ENCODE results near the gene ACSL3. TPM values are rescaled to one million over a fixed set of nuclear protein-coding genes. Genes with fewer than 3 reads are reported as not detected.

ACSL3 gene
- total and polyA plus RNA-seq, 10 donors: 7.5 to 50.2 (median 41.8) TPM

DNA sequence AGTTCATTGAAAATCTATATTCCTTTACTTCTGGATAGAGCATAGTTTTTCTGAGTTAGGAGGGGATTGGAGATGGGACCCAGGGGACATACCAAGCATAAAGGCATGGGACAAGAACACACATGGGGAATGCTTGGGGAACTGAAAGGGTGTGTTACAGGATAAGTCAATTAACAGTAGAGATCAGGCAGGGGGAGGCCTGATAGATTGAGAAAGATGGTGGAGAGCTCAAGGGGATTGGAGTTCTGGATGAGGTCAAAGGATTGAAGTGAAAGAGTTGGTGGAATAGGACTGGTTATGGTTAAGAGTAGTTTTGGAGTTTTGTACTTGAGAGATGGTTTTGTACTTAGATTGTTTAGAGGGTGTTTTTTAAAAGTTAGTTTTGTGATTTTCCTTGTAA lies 16.1 kb downstream of the ACSL3 start:
- intact Hi-C loops (cut with DNase I; ENCODE audit: low total_unique reads): no loop called here
- TF ChIP-seq POLR2AphosphoS5 (IDR thresholded peaks at IDR 0.05) (no peak), POLR2A (IDR thresholded peaks at IDR 0.05) (no peak)
- TF ChIP-seq, protein P1, sequence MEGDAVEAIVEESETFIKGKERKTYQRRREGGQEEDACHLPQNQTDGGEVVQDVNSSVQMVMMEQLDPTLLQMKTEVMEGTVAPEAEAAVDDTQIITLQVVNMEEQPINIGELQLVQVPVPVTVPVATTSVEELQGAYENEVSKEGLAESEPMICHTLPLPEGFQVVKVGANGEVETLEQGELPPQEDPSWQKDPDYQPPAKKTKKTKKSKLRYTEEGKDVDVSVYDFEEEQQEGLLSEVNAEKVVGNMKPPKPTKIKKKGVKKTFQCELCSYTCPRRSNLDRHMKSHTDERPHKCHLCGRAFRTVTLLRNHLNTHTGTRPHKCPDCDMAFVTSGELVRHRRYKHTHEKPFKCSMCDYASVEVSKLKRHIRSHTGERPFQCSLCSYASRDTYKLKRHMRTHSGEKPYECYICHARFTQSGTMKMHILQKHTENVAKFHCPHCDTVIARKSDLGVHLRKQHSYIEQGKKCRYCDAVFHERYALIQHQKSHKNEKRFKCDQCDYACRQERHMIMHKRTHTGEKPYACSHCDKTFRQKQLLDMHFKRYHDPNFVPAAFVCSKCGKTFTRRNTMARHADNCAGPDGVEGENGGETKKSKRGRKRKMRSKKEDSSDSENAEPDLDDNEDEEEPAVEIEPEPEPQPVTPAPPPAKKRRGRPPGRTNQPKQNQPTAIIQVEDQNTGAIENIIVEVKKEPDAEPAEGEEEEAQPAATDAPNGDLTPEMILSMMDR (IDR thresholded peaks at IDR 0.05 in 8 of 11, conservative IDR thresholded peaks at IDR 0.05 in 3 of 11): no peak
- Histone ChIP-seq H3K27ac (no peak overlapping the region), H3K4me3 (no peak overlapping the region), H3K9me3 (no peaks in the 10 kb centered on the region), H3K36me3 (no peaks in the 10 kb centered on the region), H3K4me1 (peaks cover 0 to 44% (median 8%) of the 10 kb centered on the region in 6 donors), H3K27me3 (replicated peaks in 1 of 7) (no peaks in the 10 kb centered on the region)
- DNase-seq: no peak

- H3K36me3 ChIP-seq: no peaks in the 10 kb centered on the region
- no peak overlapping the region for H3K4me3 ChIP-seq
- 91 to 98% (median 97%) methylated on average over 2 of the region's 2 CpGs for WGBS, 5 donors
- H3K27ac ChIP-seq: no peak overlapping the region
- TF ChIP-seq, protein P1 (IDR thresholded peaks at IDR 0.05 in 8 of 11, conservative IDR thresholded peaks at IDR 0.05 in 3 of 11): no peak
- TF ChIP-seq POLR2AphosphoS5 (IDR thresholded peaks at IDR 0.05): no peak
- TF ChIP-seq POLR2A (IDR thresholded peaks at IDR 0.05): no peak
- no peaks in the 10 kb centered on the region for H3K9me3 ChIP-seq
- intact Hi-C loops (cut with DNase I; ENCODE audit: low total_unique reads): no loop called here
- peaks cover 0 to 43% (median 6%) of the 10 kb centered on the region in 6 donors for H3K4me1 ChIP-seq
- no peak for DNase-seq
- no peaks in the 10 kb centered on the region for H3K27me3 ChIP-seq (replicated peaks in 1 of 7)
Observed at GRCh38 chr2:222877556-222878300, 16.9 kb downstream of the ACSL3 start.

GRCh38 chr2:222878301-222878876 lies 17.6 kb downstream of the ACSL3 start:
- WGBS, 5 donors: 96 to 98% (median 97%) methylated on average over 5 of the region's 5 CpGs
- Histone ChIP-seq H3K36me3 (no peaks in the 10 kb centered on the region), H3K27me3 (replicated peaks in 1 of 7) (no peaks in the 10 kb centered on the region), H3K27ac (no peak overlapping the region), H3K4me1 (peaks cover 0 to 41% (median 7%) of the 10 kb centered on the region in 6 donors), H3K9me3 (no peaks in the 10 kb centered on the region), H3K4me3 (no peak overlapping the region)
- intact Hi-C loops (cut with DNase I; ENCODE audit: low total_unique reads): no loop called here
- TF ChIP-seq POLR2A (IDR thresholded peaks at IDR 0.05): no peak
- TF ChIP-seq, protein P1 (IDR thresholded peaks at IDR 0.05 in 8 of 11, conservative IDR thresholded peaks at IDR 0.05 in 3 of 11): no peak
- TF ChIP-seq POLR2AphosphoS5 (IDR thresholded peaks at IDR 0.05): no peak
- DNase-seq: no peak

DNA sequence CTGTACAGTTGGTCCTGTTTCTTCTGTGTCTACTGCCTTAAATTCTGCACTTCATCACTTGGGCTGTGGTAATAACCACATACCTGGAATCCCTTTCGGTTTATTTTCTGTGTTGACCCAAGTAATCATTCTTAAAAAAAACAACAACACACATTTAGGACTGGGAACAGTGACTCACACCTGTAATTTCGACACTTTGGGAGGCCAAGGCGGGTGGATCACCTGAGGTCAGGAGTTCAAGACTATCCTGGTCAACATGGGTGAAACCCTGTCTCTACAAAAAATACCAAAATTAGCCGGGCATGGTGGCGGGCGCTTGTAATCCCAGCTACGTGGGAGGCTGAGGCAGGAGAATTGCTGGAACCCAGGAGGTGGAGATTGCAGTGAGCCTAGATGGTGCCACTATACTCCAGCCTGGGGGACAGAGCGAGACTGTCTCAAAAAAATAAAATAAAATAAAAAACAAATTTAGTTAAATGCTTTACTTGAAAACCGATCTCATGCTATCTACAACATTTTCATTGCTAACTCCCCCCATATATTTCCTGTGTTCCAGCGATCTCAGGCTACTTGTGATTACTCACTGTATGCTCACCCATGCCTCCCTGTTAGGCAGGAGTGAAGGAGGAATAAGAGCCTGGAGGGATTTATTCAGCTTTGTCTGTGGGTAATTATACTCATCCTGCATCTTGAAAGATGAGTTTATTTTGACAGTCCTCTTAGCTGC lies 18.2 kb downstream of the ACSL3 start:
- Histone ChIP-seq H3K9me3 (no peaks in the 10 kb centered on the region), H3K27me3 (replicated peaks in 1 of 7) (no peaks in the 10 kb centered on the region), H3K4me1 (peaks cover 0 to 43% (median 11%) of the 10 kb centered on the region in 6 donors), H3K27ac (no peak overlapping the region), H3K4me3 (no peak overlapping the region), H3K36me3 (no peaks in the 10 kb centered on the region)
- WGBS, 5 donors: 87 to 93% (median 91%) methylated on average over 10 of the region's 10 CpGs
- no peak for DNase-seq
- intact Hi-C loops (cut with DNase I; ENCODE audit: low total_unique reads): no loop called here
- TF ChIP-seq POLR2AphosphoS5 (IDR thresholded peaks at IDR 0.05) (no peak), POLR2A (IDR thresholded peaks at IDR 0.05) (no peak)
- TF ChIP-seq, protein P1 (IDR thresholded peaks at IDR 0.05 in 8 of 11, conservative IDR thresholded peaks at IDR 0.05 in 3 of 11): no peak

Data from spleen (tissue), 11 donors.